AG08395 (cell line): ENCODE data around the gene SSBP2.
"Not testable (repeated sequence)": the region's sequence is repeated elsewhere in the genome, so short reads cannot be mapped to it uniquely, and the experiment has no call there.

ENCODE experiments used
- DNase-seq: peaks from one replicate; pipeline ENCODE4 v3.0.0; 2012; ENCODE audit warnings: mixed read lengths, low spot score

Gene SSBP2

DNA sequence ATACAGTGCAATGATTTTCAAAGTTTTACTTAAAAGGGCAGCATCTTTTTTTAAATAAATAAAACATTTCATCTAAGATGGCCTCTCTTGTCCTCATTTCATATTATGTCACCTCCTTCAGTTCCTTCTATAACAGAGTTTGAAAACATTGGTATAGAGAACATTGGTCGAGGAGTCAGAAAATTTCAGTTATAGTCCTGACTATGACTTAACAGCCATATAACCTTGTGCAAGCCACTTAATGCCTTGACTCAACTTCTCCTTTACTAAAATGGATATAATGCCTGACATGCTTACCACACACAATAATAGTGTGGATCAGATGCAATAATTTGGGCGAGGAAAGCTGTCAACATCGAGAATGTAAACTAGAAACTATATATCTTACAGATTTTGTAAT is 22.6 kb downstream of the SSBP2 start:
- DNase-seq: no peak

DNA sequence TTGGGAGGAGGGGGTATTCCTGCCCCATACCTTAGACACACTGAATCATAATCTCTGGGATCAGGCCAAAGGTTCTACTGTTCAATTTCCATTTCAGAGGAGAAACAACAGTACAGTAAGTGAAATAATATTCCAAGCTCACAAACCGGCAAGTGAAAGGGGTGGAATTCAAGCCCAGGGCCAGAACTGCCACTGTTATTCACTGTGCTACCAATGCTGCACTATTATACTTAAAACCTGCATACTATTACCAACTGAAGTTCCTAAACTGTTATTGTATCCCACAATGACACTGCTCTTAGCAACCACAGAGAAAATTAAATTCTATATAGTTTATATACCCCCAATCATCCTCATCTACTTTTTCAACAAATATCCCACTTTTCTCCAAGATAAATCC is 24.6 kb downstream of the SSBP2 start:
- no peak for DNase-seq

GRCh38 chr5:81724571-81724970 is 26.3 kb downstream of the SSBP2 start:
- no peak for DNase-seq

- DNase-seq: no peak
These were observed 26.8 kb downstream of the SSBP2 start for GRCh38 chr5:81724108-81724507.

DNA sequence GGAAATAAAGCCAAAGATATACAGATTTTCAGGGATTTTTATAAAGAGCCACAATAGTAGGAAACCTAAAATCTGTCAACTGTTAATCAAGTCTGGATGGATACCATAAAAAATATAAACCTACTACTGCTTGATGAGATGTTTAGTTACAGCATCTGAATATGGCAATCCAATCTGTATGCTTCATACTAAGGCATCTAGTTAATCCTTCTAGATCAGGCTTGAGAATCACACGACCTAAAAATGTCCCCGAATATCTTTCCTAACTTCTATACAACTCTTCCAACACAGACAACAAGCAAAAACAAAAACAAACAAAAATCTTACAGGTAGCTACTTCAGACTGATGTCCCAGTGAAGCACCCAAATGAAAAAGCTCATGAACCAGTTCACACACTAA is 29.8 kb downstream of the SSBP2 start:
- no peak for DNase-seq

DNA sequence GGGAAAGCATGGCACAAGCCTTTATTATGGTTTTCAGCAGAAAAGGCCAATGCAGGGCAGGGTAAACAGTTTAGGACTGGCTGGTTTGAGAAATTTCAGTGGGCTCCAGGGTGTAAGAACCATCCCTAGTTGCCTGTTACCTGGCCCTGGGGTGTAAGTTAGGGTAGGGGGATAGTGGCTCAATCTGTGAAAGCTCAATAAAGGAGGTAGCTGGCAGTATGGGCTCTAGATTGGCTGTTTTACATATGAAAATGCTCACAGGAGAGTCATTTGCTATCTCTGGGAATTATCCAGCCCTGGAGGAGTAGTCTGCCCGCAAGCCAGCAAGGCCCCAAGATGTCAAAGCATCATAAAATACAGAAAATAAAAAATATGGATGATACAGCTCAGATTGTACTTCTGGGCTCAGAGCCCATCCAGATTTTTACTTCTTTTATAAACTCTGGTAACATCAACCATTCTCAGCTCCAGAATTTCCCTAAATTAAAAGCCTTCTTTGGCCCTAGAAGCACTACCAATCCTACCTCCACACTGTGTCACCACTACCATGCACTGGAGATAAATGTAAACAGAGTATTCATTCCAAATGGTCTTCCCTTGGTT is 31.1 kb downstream of the SSBP2 start:
- DNase-seq: no peak

DNA sequence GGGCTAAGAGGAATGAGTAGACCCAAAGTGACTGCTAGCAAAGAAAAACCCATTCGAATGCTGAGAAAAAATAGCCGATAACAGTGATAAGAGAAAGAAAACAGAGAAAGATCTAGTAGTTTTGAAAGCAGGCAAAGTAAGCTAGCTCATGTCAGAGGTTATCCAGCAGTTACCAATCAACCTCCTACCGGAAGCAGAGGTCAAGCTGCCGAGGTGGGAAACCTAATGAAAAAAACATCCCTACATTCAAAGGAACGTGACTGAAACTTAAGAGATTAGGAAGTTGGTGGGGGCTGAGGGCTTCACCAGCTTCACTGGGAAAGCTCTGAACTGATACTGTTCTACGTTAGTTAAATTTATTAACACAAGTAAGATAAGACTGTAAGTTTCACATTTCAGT is 32.6 kb downstream of the SSBP2 start:
- DNase-seq: no peak

GRCh38 chr5:81717860-81718259 is 33.0 kb downstream of the SSBP2 start:
- DNase-seq: no peak

- DNase-seq: peak; percentile 11
These were observed 33.7 kb downstream of the SSBP2 start for GRCh38 chr5:81717226-81717625.

GRCh38 chr5:81714076-81714475 is 36.8 kb downstream of the SSBP2 start:
- DNase-seq: not testable (repeated sequence)

- no peak for DNase-seq
These were observed 42.0 kb downstream of the SSBP2 start for GRCh38 chr5:81708889-81709288.

DNA sequence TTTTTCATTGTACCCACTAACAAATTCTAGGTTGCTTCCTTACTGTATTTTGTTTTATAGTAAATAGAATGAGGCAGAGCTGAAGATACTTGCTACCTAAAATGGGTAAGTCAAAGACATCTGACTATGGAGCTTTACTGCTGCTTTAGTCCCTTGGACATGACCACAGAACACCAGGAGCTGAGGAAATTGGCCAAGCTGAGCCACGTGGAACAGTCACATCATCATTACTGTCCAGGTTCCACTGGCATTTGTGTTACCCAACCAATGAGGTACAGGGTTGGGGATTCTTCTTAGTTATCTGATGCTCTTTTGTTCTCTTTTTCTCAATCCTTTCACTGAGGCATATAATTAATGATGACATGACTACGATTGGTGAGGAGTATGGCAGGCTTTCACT is 47.1 kb downstream of the SSBP2 start:
- no peak for DNase-seq

GRCh38 chr5:81700166-81700565 is 50.7 kb downstream of the SSBP2 start:
- DNase-seq: no peak

GRCh38 chr5:81698813-81699212 is 52.1 kb downstream of the SSBP2 start:
- DNase-seq: no peak

DNA sequence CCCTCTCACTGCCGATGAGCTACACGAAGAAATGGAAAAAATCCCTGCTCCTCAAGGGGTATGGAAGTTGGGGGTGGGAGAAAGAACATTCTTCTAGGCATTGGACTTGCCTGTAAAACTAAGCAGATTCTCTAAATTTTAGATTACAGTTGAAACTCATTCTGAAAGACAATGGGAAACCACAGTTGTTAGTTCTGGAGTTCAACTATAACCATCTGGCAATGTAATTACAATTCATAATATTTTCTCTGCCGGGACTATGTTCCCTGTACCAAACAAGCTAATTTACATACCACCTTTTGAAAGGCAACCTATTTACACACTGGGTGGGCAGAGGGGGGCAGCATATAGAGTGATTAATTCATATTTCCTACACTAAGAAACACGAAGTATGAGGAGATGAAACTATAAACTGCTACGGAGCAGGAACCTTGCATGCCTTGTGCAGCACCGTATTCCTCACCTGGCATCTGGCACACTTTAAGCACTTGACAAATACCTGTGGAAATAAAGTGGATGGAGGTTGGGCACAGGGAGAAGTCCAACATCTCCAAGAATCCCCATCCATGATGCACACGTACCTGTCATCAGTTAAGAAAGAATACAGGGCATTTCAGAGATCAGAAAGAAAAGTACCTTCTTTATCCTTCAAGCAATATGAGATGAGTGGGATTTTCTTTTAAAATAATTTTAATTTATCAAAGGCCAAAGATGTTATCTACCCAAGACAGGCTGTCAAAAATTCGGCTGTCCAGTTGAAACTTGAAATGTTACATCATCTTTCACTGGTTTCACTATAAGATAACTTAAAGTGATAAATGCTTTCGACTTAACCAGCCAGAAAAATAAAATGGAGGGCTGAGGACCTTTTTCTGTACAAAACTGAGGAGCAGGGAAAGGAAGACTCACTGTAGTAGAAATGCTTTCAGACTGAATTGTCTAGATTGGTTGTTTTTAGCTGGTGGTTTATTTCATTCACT is 54.2 kb downstream of the SSBP2 start:
- DNase-seq: no peak

DNA sequence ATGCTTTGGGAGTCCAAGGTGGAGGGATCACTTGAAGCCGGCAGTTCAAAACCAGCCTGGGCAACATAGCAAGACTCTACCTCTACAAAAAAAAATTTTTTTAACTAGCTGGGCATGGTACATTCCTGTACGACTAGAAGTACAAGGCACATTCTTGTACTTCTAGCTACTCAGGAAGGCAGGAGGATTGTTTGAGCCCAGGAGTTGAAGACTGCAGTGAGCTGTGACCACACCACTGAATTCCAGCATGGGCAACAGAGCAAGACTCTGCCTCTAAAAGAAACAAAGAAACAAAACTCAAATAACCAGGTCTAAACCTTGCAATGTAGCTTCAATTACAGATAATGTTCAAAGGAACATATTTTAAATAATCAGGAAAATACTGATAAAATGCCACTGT is 56.2 kb downstream of the SSBP2 start:
- no peak for DNase-seq

- DNase-seq: no peak
These were observed 62.7 kb downstream of the SSBP2 start for GRCh38 chr5:81688215-81688614.

GRCh38 chr5:81687292-81687691 is 63.6 kb downstream of the SSBP2 start:
- DNase-seq: no peak

GRCh38 chr5:81685471-81685870 is 65.4 kb downstream of the SSBP2 start:
- DNase-seq: no peak

GRCh38 chr5:81679885-81680284 is 71.0 kb downstream of the SSBP2 start:
- DNase-seq: no peak

GRCh38 chr5:81675420-81675819 is 75.5 kb downstream of the SSBP2 start:
- no peak for DNase-seq

DNA sequence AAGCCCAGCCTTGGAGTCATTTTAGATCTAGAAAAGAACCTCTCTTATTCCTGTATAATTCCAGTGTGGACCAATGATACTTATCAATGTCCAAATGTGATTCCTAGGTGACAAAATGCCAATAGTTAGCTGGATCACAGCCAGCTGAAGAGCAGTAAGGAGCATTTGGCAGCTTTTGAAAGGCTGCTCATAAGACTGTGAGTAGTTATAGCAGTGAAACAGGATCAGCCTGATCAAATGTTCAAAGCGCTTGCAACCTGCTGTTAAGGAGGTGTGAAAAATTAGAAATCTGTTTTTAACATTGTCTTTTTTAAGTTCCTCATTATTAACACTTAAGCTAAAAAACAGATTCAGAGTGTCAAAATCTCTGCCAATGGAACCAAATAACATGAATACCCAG is 85.1 kb downstream of the SSBP2 start:
- no peak for DNase-seq

GRCh38 chr5:81660624-81661023 is 90.3 kb downstream of the SSBP2 start:
- not testable (repeated sequence) for DNase-seq

- no peak for DNase-seq
These were observed 93.5 kb downstream of the SSBP2 start for GRCh38 chr5:81657386-81657785.
